Measurements from ENCODE around the gene TRAM2. TPM values are rescaled to one million over a fixed set of nuclear protein-coding genes. Genes with fewer than 3 reads are reported as not detected.

Gene TRAM2
- total and polyA plus RNA-seq, 2 of the 13 experiments (the other 11 are each of a cell fraction or from before 2014, with no cell fraction given), result 49.1 to 72.5 TPM

DNA sequence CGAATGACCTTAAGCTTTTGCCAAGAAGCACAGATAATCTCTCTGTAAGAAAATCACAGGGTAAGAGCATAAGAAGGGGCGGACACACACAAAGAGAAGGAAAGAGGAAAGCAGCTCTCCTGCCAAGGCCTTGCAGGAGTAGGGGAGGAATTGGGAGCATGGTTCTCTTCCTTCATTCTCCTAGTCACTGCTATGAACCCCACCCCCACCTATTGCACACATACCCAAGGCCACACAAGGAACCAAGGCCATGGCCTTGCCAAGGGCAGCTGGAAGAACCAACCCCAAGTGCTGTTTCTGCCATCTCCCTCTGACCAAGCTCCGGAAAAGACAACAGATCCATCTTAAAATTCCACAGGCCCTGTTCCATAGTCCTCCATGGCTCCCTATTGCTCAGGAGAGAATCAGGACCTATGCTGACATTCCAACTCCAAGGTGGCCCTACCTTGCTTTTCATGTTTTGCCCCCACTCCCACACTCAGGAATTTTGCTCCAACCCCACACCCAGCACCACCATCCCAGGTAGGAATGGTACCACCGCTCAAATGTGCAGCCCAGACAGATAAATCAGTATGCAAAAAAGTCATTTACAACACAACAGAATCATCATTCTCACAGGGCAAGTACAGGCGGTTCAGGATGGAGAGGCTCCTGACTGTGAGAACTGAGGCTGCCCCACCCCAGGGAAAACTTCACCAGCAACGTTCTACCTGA, 31.3 kb downstream of the TRAM2 start (continued):
- TF ChIP-seq, protein P1, sequence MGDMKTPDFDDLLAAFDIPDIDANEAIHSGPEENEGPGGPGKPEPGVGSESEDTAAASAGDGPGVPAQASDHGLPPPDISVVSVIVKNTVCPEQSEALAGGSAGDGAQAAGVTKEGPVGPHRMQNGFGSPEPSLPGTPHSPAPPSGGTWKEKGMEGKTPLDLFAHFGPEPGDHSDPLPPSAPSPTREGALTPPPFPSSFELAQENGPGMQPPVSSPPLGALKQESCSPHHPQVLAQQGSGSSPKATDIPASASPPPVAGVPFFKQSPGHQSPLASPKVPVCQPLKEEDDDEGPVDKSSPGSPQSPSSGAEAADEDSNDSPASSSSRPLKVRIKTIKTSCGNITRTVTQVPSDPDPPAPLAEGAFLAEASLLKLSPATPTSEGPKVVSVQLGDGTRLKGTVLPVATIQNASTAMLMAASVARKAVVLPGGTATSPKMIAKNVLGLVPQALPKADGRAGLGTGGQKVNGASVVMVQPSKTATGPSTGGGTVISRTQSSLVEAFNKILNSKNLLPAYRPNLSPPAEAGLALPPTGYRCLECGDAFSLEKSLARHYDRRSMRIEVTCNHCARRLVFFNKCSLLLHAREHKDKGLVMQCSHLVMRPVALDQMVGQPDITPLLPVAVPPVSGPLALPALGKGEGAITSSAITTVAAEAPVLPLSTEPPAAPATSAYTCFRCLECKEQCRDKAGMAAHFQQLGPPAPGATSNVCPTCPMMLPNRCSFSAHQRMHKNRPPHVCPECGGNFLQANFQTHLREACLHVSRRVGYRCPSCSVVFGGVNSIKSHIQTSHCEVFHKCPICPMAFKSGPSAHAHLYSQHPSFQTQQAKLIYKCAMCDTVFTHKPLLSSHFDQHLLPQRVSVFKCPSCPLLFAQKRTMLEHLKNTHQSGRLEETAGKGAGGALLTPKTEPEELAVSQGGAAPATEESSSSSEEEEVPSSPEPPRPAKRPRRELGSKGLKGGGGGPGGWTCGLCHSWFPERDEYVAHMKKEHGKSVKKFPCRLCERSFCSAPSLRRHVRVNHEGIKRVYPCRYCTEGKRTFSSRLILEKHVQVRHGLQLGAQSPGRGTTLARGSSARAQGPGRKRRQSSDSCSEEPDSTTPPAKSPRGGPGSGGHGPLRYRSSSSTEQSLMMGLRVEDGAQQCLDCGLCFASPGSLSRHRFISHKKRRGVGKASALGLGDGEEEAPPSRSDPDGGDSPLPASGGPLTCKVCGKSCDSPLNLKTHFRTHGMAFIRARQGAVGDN (CRISPR knock-in tag; IDR thresholded peaks at IDR 0.05), result peak; percentile 53
- no peak for TF ChIP-seq TOPORS (CRISPR knock-in tag; IDR thresholded peaks at IDR 0.05)
- no peak for TF ChIP-seq JUND (CRISPR knock-in tag; IDR thresholded peaks at IDR 0.05)
- no peak for TF ChIP-seq ZFP36 (IDR thresholded peaks at IDR 0.05; ENCODE audit: borderline replicate concordance, low read depth, low read length, partially characterized antibody)
- peak; percentile 71 for TF ChIP-seq ZMYM3 (CRISPR knock-in tag; IDR thresholded peaks at IDR 0.05)
- TF ChIP-seq, protein P2, sequence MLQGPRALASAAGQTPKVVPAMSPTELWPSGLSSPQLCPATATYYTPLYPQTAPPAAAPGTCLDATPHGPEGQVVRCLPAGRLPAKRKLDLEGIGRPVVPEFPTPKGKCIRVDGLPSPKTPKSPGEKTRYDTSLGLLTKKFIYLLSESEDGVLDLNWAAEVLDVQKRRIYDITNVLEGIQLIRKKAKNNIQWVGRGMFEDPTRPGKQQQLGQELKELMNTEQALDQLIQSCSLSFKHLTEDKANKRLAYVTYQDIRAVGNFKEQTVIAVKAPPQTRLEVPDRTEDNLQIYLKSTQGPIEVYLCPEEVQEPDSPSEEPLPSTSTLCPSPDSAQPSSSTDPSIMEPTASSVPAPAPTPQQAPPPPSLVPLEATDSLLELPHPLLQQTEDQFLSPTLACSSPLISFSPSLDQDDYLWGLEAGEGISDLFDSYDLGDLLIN (CRISPR knock-in tag; IDR thresholded peaks at IDR 0.05; ENCODE audit: borderline replicate concordance), result no peak
- 0 out of 2 replicates have a peak, but pooled peaks have one; percentile 4 for TF ChIP-seq KMT2A (CRISPR knock-in tag; IDR thresholded peaks at IDR 0.05)
- TF ChIP-seq ZFP62 (CRISPR knock-in tag; IDR thresholded peaks at IDR 0.05), result no peak
- TF ChIP-seq, protein P3, sequence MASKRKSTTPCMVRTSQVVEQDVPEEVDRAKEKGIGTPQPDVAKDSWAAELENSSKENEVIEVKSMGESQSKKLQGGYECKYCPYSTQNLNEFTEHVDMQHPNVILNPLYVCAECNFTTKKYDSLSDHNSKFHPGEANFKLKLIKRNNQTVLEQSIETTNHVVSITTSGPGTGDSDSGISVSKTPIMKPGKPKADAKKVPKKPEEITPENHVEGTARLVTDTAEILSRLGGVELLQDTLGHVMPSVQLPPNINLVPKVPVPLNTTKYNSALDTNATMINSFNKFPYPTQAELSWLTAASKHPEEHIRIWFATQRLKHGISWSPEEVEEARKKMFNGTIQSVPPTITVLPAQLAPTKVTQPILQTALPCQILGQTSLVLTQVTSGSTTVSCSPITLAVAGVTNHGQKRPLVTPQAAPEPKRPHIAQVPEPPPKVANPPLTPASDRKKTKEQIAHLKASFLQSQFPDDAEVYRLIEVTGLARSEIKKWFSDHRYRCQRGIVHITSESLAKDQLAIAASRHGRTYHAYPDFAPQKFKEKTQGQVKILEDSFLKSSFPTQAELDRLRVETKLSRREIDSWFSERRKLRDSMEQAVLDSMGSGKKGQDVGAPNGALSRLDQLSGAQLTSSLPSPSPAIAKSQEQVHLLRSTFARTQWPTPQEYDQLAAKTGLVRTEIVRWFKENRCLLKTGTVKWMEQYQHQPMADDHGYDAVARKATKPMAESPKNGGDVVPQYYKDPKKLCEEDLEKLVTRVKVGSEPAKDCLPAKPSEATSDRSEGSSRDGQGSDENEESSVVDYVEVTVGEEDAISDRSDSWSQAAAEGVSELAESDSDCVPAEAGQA (IDR thresholded peaks at IDR 0.05; ENCODE audit: low read depth), result no peak
- TF ChIP-seq, protein P3 (CRISPR knock-in tag; IDR thresholded peaks at IDR 0.05; ENCODE audit: borderline replicate concordance), result no peak
- TF ChIP-seq XRCC5 (optimal IDR thresholded peaks at IDR 0.05; ENCODE audit: low read length), result no peak
- TF ChIP-seq IRF2 (CRISPR knock-in tag; IDR thresholded peaks at IDR 0.05), result no peak
- no peak for TF ChIP-seq ARNT (IDR thresholded peaks at IDR 0.05)
- TF ChIP-seq ZNF562 (CRISPR knock-in tag; IDR thresholded peaks at IDR 0.05; ENCODE audit: borderline replicate concordance), result no peak
- 0 out of 2 replicates have a peak, but pooled peaks have one; percentile 11 for TF ChIP-seq KMT2B (CRISPR knock-in tag; IDR thresholded peaks at IDR 0.05)
- no peak for TF ChIP-seq SAP130 (CRISPR knock-in tag; IDR thresholded peaks at IDR 0.05; ENCODE audit: low read depth)
- no peak for TF ChIP-seq ZNF839 (CRISPR knock-in tag; IDR thresholded peaks at IDR 0.05; ENCODE audit: borderline replicate concordance)
- no peak for TF ChIP-seq ADNP (CRISPR knock-in tag; IDR thresholded peaks at IDR 0.05)
- no peak for TF ChIP-seq ZNF264 (CRISPR knock-in tag; IDR thresholded peaks at IDR 0.05)
- TF ChIP-seq ZNF709 (CRISPR knock-in tag; IDR thresholded peaks at IDR 0.05), result peak; percentile 50; the same call in 1 of the 2 replicates
- no peak; the same call in 1 of the 2 replicates for TF ChIP-seq ZNF501 (CRISPR knock-in tag; IDR thresholded peaks at IDR 0.05)

All from HepG2 (cell line).